GM19043 (cell line): ENCODE data around the gene SHC3.

ENCODE experiments used
- ATAC-seq: cut with Tn5 transposase; IDR thresholded peaks from one replicate; pipeline ENCODE4 v1.9.1; 2021; ENCODE audit warnings: low read depth; ENCODE audit not compliant: unreplicated experiment

Gene SHC3

DNA sequence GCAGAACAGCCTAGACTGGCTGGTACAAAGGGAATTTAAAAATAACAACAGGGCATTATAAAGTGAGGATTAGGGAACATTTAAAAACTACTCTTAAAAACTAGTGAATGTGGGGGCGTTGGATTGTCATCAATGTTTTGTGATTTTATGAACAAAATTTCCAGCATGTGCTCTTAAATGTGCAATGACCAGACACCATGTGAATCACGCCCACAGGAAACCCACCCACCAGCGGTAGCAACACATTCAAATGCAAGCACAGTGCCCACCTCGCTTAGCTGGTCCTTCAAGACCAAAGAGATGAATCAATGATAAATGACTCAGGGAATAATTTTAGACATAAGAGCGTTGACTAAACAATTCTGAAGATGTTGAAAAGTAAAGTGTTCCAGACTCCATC, 146.4 kb downstream of the SHC3 start:
- no peak for ATAC-seq

DNA sequence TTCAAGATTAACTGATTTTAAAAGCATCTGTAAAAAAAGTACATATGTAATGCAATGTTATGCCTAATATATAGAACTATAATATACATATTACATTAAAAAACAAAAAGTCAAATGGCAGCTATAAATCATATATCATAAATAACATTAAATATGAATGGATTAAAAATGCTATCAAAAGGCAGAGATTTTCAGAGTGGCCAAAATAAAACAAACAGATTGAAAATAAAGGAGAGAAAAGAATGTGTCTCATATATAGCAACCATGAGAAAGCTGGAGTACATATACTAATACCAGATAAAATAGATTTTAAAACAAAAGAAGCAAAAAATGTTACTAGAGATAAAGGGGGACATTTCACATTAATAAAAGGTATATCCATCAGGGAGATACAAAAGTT, 148.8 kb downstream of the SHC3 start:
- no peak for ATAC-seq

DNA sequence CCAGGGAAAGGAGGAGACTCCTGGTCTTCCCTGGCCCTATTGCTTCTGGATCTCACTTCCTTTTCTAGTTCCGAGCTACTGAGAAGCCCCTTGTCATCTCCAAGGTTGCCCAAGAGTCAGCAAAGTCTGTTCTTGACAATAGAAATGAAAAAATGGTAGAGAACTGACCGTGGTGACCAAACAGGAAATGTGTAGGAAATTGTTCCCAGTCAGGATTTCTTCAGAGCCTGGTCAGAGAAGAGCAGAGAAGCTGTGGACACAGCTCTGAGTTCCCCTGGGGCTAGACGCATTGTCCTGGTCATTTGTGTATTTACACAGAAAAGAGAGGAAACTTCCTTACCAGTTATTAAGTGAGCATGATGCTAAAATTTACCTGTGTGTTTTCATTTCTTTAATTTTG, 151.7 kb downstream of the SHC3 start:
- ATAC-seq: no peak

- no peak for ATAC-seq
Observed at GRCh38 chr9:89025553-89025952, 153.1 kb downstream of the SHC3 start.

GRCh38 chr9:89024727-89025126, 153.9 kb downstream of the SHC3 start:
- ATAC-seq: no peak

- no peak for ATAC-seq
Observed at GRCh38 chr9:89023740-89024139, 154.9 kb downstream of the SHC3 start.

GRCh38 chr9:89022902-89023301, 155.7 kb downstream of the SHC3 start:
- ATAC-seq: no peak

- ATAC-seq: no peak
Observed at GRCh38 chr9:89022001-89022759, 156.4 kb downstream of the SHC3 start.

DNA sequence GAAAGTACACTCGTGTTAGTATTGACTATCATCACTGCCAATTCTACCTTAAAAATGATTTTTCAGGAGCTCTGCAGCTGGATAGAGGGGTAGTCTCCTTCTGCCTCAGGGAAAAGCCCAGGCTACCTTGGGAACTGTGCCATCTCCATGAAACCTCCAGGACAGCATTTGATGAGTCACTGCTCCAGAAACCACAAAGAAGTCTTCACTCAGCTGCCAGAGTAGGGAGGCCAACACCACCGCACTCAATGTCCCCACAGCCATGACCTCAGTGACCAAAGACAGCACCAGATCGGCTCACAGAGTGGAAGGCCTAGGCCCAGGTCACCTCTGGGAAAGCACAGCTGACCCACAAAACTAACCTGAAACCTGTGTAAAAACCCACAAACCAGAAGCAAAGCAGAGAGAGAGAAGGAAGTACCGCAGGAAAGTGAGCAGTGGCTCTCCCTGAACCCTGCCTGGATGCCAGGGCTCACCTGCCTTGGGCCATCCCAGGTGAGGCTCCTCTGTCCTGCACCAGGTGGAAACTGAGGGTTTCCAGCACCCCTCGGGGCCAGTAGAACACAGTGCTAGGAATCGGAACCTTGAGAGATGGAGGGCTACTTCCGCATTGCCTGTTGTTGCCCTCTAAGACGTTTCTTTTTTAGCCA, 157.3 kb downstream of the SHC3 start:
- no peak for ATAC-seq

DNA sequence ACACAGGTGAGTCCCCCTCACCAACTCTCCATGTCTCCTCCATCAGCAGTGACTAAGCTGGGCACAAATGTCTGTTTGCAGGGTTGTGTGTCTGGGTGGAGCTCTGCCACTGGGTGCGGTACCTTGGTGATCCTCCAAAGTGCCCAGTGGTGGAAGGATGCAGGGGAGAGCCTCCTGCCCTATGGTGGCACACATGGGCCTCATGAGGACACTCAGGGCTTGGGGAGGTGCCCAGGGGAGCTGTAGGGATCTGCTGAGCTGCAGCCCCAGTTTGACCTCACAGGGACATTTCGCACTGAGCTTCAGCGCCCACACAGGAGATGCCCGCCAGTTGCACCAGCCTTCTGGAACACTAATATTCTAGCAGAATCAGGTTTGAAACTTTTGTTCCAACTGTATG, 157.9 kb downstream of the SHC3 start:
- ATAC-seq: no peak

DNA sequence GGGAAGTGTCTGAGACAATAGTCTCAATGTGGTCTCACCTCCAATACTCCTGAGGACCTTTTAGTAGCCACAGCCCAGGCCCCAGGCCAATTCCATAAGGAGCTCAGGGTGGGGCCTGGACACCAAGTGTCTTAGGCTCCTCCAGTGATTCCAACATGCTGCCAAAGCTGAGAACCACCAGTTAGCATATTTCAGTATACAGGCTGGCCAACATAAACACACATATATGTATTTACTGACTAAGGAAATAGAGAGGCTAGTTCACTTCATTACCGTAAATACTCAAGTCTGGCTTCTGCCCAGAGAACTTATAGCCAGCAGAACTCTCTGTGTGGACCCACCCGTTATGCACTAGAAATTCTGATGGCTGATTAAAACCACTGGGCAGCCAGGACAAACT, 163.3 kb downstream of the SHC3 start:
- no peak for ATAC-seq

DNA sequence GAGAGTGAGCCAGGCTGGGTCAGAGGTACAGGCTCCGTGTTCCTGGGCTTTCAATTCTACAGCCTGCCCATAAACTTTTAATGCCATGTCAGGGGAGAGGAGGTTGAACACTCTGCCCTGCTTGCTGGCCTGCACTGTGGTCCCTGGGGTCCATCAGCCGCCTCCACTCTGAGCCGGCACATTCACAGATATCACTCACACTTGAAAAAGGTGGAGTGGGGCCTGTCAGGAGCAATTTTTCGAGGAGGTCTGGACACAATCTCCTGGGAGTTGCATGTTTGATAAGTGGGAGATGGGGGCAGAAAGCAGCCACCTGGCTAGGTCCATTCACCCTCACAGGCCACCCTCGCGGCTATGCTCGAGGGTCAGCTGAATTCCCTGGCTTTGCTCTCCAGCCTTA, 164.5 kb downstream of the SHC3 start:
- no peak for ATAC-seq

- no peak for ATAC-seq
Observed at GRCh38 chr9:89013660-89014059, 165.0 kb downstream of the SHC3 start.

GRCh38 chr9:89012294-89013042, 166.2 kb downstream of the SHC3 start:
- no peak for ATAC-seq

DNA sequence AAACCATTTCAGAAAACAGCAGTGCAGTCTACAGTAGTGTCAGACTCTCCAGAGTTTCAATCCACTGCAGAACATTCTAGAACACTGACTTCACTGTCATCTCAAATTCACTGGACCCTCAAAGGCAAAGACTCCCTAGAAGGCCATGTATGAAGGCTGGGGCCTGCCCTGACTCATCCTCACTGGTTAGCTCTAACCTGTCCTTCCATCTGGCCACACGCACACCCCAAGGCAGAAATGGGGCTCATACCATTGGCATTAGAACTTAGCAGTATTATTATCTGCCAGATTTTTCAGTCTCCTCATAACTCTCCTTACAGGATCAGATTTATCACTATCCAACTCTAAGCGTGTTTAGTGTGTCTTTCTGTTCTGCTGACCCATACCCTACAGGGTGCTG, 166.9 kb downstream of the SHC3 start:
- ATAC-seq: no peak

DNA sequence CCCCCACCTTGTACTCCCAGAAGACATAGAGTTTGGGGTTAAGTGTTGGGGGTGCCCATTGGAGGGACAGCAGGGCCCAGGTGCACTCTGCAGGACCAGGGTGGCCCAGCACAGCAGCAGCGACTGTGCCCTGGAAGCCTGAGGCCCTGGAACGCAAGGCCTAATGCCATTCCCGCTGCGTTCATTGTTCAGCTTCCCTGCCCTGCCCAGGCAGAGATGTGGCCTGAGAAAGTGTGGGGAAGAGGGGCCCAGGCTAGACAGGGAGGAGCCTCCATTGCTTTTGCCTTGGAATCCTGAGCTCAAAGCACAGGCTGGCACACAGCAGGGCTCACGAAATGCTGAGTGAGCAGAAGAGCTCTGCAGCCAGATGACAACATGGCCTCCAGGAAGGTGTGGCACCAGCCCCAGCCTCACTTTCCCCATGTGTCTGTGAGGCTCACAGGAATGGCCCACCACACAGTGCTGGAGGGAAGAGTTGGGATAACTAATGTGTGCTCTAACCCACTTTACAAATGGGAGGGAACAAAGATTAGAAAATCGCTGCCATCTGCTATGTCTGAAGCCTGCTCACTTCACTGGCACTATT, 168.0 kb downstream of the SHC3 start:
- ATAC-seq: no peak

DNA sequence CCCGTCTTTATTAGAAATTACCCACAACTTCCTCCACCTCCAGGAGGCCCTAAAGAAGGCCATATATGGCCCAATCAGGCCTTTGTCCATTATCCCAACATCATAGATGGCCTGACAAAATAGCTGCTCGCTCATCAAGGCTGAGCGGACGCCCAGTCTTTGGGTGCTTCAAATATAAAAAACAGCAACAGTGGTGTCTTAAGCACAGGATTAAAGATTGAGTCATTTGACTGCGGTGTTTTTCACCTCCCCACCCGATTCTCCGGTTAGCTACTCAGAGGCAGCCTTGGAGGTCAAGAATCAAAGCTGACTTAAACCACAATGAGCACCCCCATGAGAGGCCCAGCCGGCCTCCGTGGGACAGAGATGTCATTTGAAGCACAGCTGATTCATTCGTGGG, 168.6 kb downstream of the SHC3 start:
- no peak for ATAC-seq

- no peak for ATAC-seq
Observed at GRCh38 chr9:89009546-89009840, 169.1 kb downstream of the SHC3 start.

DNA sequence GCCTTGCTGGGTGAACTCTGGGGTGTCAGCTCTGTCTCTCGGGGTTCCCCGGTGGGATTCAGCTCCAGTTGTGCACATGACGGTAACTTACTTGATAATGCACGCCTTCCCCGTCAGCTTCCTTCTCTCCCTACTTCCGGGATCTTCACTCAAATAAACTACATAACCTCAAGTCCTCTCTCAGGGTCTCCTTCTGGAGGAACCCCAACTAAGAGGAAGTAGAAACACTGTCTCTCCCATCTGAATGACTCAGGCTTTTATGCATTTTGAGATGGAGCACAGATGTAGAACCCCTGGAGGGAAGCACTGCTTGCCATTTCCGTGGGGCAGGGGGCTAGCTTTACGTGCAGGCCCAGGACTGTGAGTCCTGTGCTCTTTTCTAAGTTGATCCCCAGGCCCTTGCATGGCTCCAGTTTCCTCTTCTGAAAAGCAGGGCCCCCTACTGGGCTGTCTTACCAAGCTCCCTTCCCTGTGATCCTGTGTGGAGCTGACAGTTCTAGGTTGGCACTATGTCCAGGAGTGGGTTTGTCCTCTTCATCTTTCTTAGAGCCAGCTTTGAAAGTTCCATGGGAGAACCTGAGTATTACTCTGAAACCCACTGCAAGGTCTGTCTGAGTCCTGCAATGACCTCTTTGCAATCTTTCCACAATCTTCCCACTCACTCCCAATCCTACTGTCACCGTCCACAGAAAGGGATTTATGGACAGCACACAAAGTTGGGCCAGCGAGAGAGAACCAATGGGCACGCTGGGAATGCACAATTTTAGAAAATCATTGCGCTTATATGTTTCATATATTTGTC, 169.7 kb downstream of the SHC3 start:
- ATAC-seq: no peak

DNA sequence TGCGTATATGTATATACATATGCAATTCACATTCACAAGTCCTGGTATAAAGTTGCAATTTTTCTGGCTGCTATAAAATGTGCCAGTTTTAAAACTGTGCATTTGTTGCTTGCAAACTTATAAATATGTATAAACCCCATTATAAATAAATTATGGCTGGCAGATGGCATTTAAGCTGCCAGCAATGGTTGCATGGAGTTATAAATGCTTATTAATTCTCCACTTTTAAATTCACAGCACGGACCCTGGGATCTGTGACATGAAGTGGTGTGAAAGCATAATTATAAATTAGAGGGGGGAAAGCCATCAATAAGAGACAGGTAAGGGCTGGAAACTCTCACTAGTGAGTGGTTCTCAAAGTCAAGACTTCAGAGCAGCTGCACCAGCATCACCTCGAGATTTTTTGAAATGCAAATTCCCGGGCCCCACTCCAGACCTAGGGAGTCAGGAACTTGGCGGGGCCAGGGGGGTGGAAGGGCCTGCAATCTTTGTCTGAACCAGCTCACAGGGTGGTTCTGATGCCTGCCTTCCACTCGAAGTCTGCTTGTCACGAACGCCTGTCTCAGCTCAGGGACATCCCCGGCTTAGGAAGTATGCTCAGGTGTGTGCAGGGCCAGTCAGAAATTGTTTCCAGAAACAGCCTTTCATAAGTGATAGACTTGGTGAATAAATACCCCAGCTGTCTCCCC, 170.4 kb downstream of the SHC3 start:
- no peak for ATAC-seq
